Activated CD8-positive, alpha-beta memory T cell treated with anti-CD3 and anti-CD28 coated beads for 4 hours (primary cell): ENCODE measurements around the gene SLC25A41.
A peak's percentile ranks its signal among the peaks of the same experiment; 100 is the strongest.
"Not testable (repeated sequence)": the region's sequence is repeated elsewhere in the genome, so short reads cannot be mapped to it uniquely, and the experiment has no call there.

Experiments
- DNase-seq, 2 donors: peaks; one replicate each; pipeline ENCODE4 v3.0.0-alpha.2; 2020; ENCODE audit warnings: low read depth in 2 of 2

Gene SLC25A41

GRCh38 chr19:6412061-6412446 is 21.5 kb downstream of the SLC25A41 start:
- DNase-seq, result no peak

- no peak for DNase-seq
Observed at GRCh38 chr19:6409346-6409745, 24.2 kb downstream of the SLC25A41 start.

GRCh38 chr19:6406401-6406800 is 27.2 kb downstream of the SLC25A41 start:
- no peak for DNase-seq

- DNase-seq, result no peak
Observed at GRCh38 chr19:6402837-6403608, 30.5 kb downstream of the SLC25A41 start.

- no peak for DNase-seq
Observed at GRCh38 chr19:6402058-6402457, 31.5 kb downstream of the SLC25A41 start.

- DNase-seq, result not testable (repeated sequence)
Observed at GRCh38 chr19:6400062-6400944, 33.3 kb downstream of the SLC25A41 start.

GRCh38 chr19:6396305-6396704 is 37.3 kb downstream of the SLC25A41 start:
- no peak for DNase-seq

- no peak for DNase-seq
Observed at GRCh38 chr19:6394831-6395230, 38.7 kb downstream of the SLC25A41 start.

GRCh38 chr19:6393983-6394412 is 39.6 kb downstream of the SLC25A41 start:
- peak in 1 of 2 donors; percentile 56 for DNase-seq

GRCh38 chr19:6393074-6393982 is 40.2 kb downstream of the SLC25A41 start, which contains the start of gene GTF2F1:
Gene GTF2F1, minus strand, starts transcription at chr19:6393164. Its CDS starts 169 bp downstream, at chr19:6392995.
- peak; percentile 86 to 91 for DNase-seq

GRCh38 chr19:6392221-6393073 is 41.1 kb downstream of the SLC25A41 start:
- DNase-seq, result no peak

GRCh38 chr19:6387372-6387771 is 46.2 kb downstream of the SLC25A41 start:
- no peak for DNase-seq

GRCh38 chr19:6384381-6384780 is 49.2 kb downstream of the SLC25A41 start:
- no peak for DNase-seq

- DNase-seq, result no peak
Observed at GRCh38 chr19:6383188-6383587, 50.4 kb downstream of the SLC25A41 start.

GRCh38 chr19:6381030-6381750 is 52.4 kb downstream of the SLC25A41 start:
- DNase-seq, result no peak

- DNase-seq, result no peak
Observed at GRCh38 chr19:6379744-6380143, 53.8 kb downstream of the SLC25A41 start.

- DNase-seq, result no peak
Observed at GRCh38 chr19:6378486-6378885, 55.1 kb downstream of the SLC25A41 start.

- no peak for DNase-seq
Observed at GRCh38 chr19:6378041-6378440, 55.5 kb downstream of the SLC25A41 start.

- DNase-seq, result no peak
Observed at GRCh38 chr19:6376512-6377190, 56.9 kb downstream of the SLC25A41 start.
